Heart left ventricle (tissue), 16 donors: ENCODE measurements around the gene RAI1. TPM values are rescaled to one million over a fixed set of nuclear protein-coding genes. Genes with fewer than 3 reads are reported as not detected.

Source experiments
- ATAC-seq, 4 donors: fragments of 200-7000 bp; cut with Tn5 transposase; one replicate each; pipeline ENCODE4 v1.9.1; 2020 to 2022; ENCODE audit warnings: moderate library complexity in 4 of 4, mild to moderate bottlenecking in 3 of 4, moderate number of reproducible peaks in 1 of 4
- DNase-seq, 5 donors: peaks; one replicate each; pipeline ENCODE4 v3.0.0-alpha.2; 2020
- H3K27ac ChIP-seq, 12 donors: fragments of 200-600 bp; sonication (generic) in 4 of 12; one replicate each; pipeline versions ENCODE4 v1.5.0 to v1.8.0; 2016 to 2022; ENCODE audit warnings: mild to moderate bottlenecking in 2 of 12
- H3K27me3 ChIP-seq, 9 donors: fragments of 200-600 bp; sonication (generic) in 2 of 9; one replicate each; pipeline versions ENCODE4 v1.5.1 to v1.8.0; 2016 to 2022; ENCODE audit warnings: mild to moderate bottlenecking in 3 of 9
- H3K36me3 ChIP-seq, 9 donors: fragments of 200-600 bp; sonication (generic) in 2 of 9; one replicate each; pipeline versions ENCODE4 v1.5.0 to v1.8.0; 2018 to 2022; ENCODE audit warnings: mild to moderate bottlenecking in 2 of 9
- H3K4me1 ChIP-seq, 12 donors: fragments of 200-600 bp; sonication (generic) in 4 of 12; one replicate each; pipeline versions ENCODE4 v1.5.0 to v1.8.0; 2016 to 2022; ENCODE audit warnings: mild to moderate bottlenecking in 3 of 12
- H3K4me3 ChIP-seq, 12 donors: fragments of 200-600 bp; sonication (generic) in 4 of 12; one replicate each; pipeline versions ENCODE4 v1.5.0 to v1.8.0; 2017 to 2022; ENCODE audit warnings: mild to moderate bottlenecking in 9 of 12, moderate library complexity in 4 of 12
- H3K9me3 ChIP-seq, 12 donors: fragments of 200-600 bp; sonication (generic) in 4 of 12; one replicate each; pipeline versions ENCODE4 v1.5.0 to v1.8.0; 2016 to 2022; ENCODE audit warnings: mild to moderate bottlenecking in 1 of 12
- POLR2A ChIP-seq, 2 donors: fragments of 450-650 bp; IDR thresholded peaks; one replicate each; pipeline ENCODE4 v1.6.1; 2017; ENCODE audit warnings: antibody characterized with exemption in 2 of 2, mild to moderate bottlenecking in 2 of 2, moderate library complexity in 2 of 2
- WGBS, 4 donors: extraction: QIAGEN DNeasy Blood & Tissue Kit in 2 of 4; methylation state at CpG; one replicate each; pipeline versions ENCODE4 v1.1.5 to v1.1.7; 2013 to 2018; 5-methylcytosine and 5-hydroxymethylcytosine counted together
- intact Hi-C, 10 donors: fragments of 100-400 bp; cut with DNase I; formaldehyde crosslinking; loops; one replicate each; pipeline versions ENCODE4 v1.11.1 to v1.14.2; 2022
- polyA plus RNA-seq, 2 donors: library from polyadenylated mRNA; stranded (reverse); fragments of 200-250 nt; gene quantifications; one replicate each; pipeline ENCODE4 v1.2.3, GENCODE V29; 2013
- total RNA-seq, 9 donors: library from RNA; depleted of rRNA in 2 of 9; stranded (reverse); fragments of >200 nt in 2 of 9; fragmentation: NEBNext Ultra II Directional in 3 of 9; extraction: Animal tissue kit (Norgen Biotek cat#: 25700) in 3 of 9; gene quantifications; one replicate each; pipeline versions ENCODE4 v1.1.0 to v1.2.4, GENCODE V29; 2016 to 2023
- TF ChIP-seq, protein P1 (sequence below), 12 donors: fragments of 200-600 bp; sonication (generic) in 4 of 12; IDR thresholded peaks; one replicate each; pipeline versions ENCODE4 v1.5.0 to v1.8.0; 2018 to 2022; ENCODE audit warnings: antibody characterized with exemption in 12 of 12, mild to moderate bottlenecking in 5 of 12
- donor health status: ischemic (EF 13 %, LVEDD 7.1; RV severe dilation, severe dysfunction).
- donor health status: healthy with polysubstance abuse.
- donor health status: DM: no; HTN: yes; CAD: no.
- donor health status: DM: no; HTN: no; CAD: no.
- donor health status: ischemic (EF 25% LVEDD 6.9; RV normal size, moderate dysfunction).
- donor health status: ischemic (EF 25% LVEDD 5.7; RV mildly dilated, moderate dysfunction).
- donor health status: healthy.
- donor health status: DM: yes; HTN: yes; CAD: no.
- donor health status: ischemic (EF 35%, LVEDD 5.7; RV mildly dilated, moderate dysfunction).
- donor health status: nonischemic (EF 11% LVEDD 7.7; RV severe dilation, severe dysfunction).
- donor health status: DM: yes; HTN: yes; CAD: no.
- donor health status: PGD.
- donor health status: ischemic (EF 29% LVEDD 5.4; RV normal size, mild dysfunction).
- donor health status: nonischemic (EF 23%, LVEDD 6.1; RV moderate dilation, normal function).

RAI1 gene
- total and polyA plus RNA-seq, 11 donors, result 15.1 to 37.2 (median 20.8) TPM

DNA sequence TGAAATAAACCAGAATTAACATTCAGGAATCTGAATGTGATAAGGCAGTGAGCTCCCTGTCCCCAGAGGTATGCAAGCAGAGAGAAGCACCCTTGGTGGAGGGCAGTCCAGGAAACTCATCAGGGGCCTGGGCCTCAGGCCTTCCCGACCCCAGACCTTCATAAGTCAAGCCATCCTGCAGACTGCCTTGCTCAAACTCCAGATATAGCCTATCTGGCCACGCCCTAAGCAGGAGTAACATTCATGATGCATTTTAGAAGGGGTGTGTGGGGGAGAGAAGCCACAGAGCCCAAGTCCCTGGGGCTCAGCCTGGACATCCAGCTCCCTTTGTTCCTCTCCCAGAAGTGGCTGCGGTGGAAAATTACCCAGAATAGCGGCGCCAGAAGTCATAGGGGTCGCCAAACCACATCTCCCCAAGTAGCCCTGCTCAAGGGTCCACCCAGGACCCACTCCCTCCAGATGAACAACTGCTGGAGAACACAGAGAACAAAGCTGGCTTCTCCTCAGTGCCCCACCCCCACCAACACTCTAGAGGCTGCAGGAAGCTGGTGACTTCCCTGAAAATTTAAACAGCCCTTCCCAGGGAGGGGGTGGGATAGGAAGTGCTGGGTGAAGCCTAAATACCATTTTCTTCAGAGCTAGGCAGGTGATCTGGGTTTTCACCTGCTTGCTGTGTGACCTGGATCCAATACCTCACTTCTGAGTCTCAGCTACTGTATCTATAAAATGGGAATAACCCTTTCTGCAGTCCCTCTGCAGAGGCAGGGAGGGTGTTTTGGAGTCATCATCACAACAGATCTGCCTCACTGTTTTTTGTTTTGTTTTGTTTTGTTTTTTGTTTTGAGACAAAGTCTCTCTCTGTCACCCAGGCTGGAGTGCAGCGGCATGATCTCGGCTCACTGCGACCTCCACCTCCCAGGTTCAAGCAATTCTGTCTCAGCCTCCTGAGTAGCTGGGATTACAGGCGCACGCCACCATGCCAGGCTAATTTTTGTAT, 157.0 kb downstream of the RAI1 start:
- H3K36me3 ChIP-seq, result no peaks in the 10 kb centered on the region
- peak overlapping the region; percentile 96 to 99 (median 98) for H3K27ac ChIP-seq
- ATAC-seq, result peak in 1 of 4 donors; percentile 14
- no peak for TF ChIP-seq POLR2A (IDR thresholded peaks at IDR 0.05)
- TF ChIP-seq, protein P1, sequence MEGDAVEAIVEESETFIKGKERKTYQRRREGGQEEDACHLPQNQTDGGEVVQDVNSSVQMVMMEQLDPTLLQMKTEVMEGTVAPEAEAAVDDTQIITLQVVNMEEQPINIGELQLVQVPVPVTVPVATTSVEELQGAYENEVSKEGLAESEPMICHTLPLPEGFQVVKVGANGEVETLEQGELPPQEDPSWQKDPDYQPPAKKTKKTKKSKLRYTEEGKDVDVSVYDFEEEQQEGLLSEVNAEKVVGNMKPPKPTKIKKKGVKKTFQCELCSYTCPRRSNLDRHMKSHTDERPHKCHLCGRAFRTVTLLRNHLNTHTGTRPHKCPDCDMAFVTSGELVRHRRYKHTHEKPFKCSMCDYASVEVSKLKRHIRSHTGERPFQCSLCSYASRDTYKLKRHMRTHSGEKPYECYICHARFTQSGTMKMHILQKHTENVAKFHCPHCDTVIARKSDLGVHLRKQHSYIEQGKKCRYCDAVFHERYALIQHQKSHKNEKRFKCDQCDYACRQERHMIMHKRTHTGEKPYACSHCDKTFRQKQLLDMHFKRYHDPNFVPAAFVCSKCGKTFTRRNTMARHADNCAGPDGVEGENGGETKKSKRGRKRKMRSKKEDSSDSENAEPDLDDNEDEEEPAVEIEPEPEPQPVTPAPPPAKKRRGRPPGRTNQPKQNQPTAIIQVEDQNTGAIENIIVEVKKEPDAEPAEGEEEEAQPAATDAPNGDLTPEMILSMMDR (IDR thresholded peaks at IDR 0.05), result no peak
- 48 to 54% (median 51%) methylated on average over 10 to 11 of the region's 11 CpGs for WGBS, 4 donors
- no peaks in the 10 kb centered on the region for H3K9me3 ChIP-seq
- H3K4me3 ChIP-seq, result peak overlapping the region in 3 of 12 donors; percentile 12 to 78 (median 14)
- peak in 4 of 5 donors; percentile 78 to 84 (median 82) for DNase-seq
- H3K4me1 ChIP-seq, result peaks cover 30 to 86% (median 72%) of the 10 kb centered on the region in 12 donors
- intact Hi-C loops, result loop anchor here in 1 of 10 donors (2.0 kb wide), 1 partner anchor 15 kb away; no protein-coding TSS in a partner anchor
- no peaks in the 10 kb centered on the region for H3K27me3 ChIP-seq

GRCh38 chr17:17839791-17840707, 158.8 kb downstream of the RAI1 start:
- intact Hi-C loops, result no loop called here
- H3K9me3 ChIP-seq, result no peaks in the 10 kb centered on the region
- WGBS, 4 donors, result 2 to 9% (median 3%) methylated on average over 22 to 71 of the region's 71 CpGs
- peak overlapping the region; percentile 95 to 100 (median 98) for H3K27ac ChIP-seq
- ATAC-seq (peak; percentile 41 to 74 (median 72)), DNase-seq (peak; percentile 90 to 94 (median 91))
- H3K4me1 ChIP-seq, result peaks cover 30 to 74% (median 61%) of the 10 kb centered on the region in 12 donors
- no peaks in the 10 kb centered on the region for H3K36me3 ChIP-seq
- TF ChIP-seq, protein P1 (IDR thresholded peaks at IDR 0.05), result no peak
- TF ChIP-seq POLR2A (IDR thresholded peaks at IDR 0.05), result peak; percentile 56 to 93
- H3K4me3 ChIP-seq, result peak overlapping the region in 11 of 12 donors; percentile 26 to 68 (median 54)
- no peaks in the 10 kb centered on the region for H3K27me3 ChIP-seq

- ATAC-seq (peak in 3 of 4 donors; percentile 0 to 2 (median 0)), DNase-seq (peak in 2 of 5 donors; percentile 57 to 59)
- Histone ChIP-seq H3K36me3 (peaks cover 0 to 2% (median 0%) of the 10 kb centered on the region in 9 donors), H3K4me3 (peak overlapping the region in 11 of 12 donors; percentile 26 to 68 (median 54)), H3K27ac (peak overlapping the region; percentile 95 to 100 (median 98)), H3K27me3 (no peaks in the 10 kb centered on the region), H3K4me1 (peaks cover 23 to 67% (median 54%) of the 10 kb centered on the region in 12 donors), H3K9me3 (no peaks in the 10 kb centered on the region)
- intact Hi-C loops, result no loop called here
- TF ChIP-seq POLR2A (IDR thresholded peaks at IDR 0.05), result no peak
- TF ChIP-seq, protein P1 (IDR thresholded peaks at IDR 0.05), result no peak
- WGBS, 4 donors, result 31 to 38% (median 35%) methylated on average over 4 to 7 of the region's 7 CpGs
Measured at GRCh38 chr17:17840751-17841591, 159.7 kb downstream of the RAI1 start.
